ENCODE measurements around the gene ORM2. TPM values are rescaled to one million over a fixed set of nuclear protein-coding genes. Genes with fewer than 3 reads are reported as not detected.

ORM2 gene
- total and polyA plus RNA-seq, 2 of the 13 experiments (the other 11 are each of a cell fraction or from before 2014, with no cell fraction given) = 565 to 824 TPM

- no peak for TF ChIP-seq SP1 (IDR thresholded peaks at IDR 0.05)
- TF ChIP-seq SP1 (CRISPR knock-in tag; IDR thresholded peaks at IDR 0.05) = no peak
- TF ChIP-seq ZNF549 (CRISPR knock-in tag; IDR thresholded peaks at IDR 0.05) = no peak
- TF ChIP-seq MNT (IDR thresholded peaks at IDR 0.05) = no peak
- TF ChIP-seq KDM5B (CRISPR knock-in tag; IDR thresholded peaks at IDR 0.05; ENCODE audit: borderline replicate concordance) = no peak
These were observed 41.9 kb upstream of the ORM2 start (continued) for GRCh38 chr9:114287763-114288192.

GRCh38 chr9:114288193-114289091 is 41.2 kb upstream of the ORM2 start:
- 93% methylated on average over 18 of the region's 23 CpGs for WGBS (ENCODE audit: low lambda C conversion rate)
- no peaks in the 10 kb centered on the region for H4K20me1 ChIP-seq (ENCODE audit: insufficient read depth, low read length)
- TF ChIP-seq RBM22 (optimal IDR thresholded peaks at IDR 0.05; ENCODE audit: low read length) = peak; percentile 81
- TF ChIP-seq KLF16 (CRISPR knock-in tag; IDR thresholded peaks at IDR 0.05) = no peak
- TF ChIP-seq ZNF883 (CRISPR knock-in tag; IDR thresholded peaks at IDR 0.05; ENCODE audit: not compliant biosample characterization) = no peak
- TF ChIP-seq ZNF639 (CRISPR knock-in tag; conservative IDR thresholded peaks at IDR 0.05) = no peak
- TF ChIP-seq HDAC2 (CRISPR knock-in tag; IDR thresholded peaks at IDR 0.05) = no peak
- TF ChIP-seq AGO2 (optimal IDR thresholded peaks at IDR 0.05; ENCODE audit: low read depth, low read length) = peak; percentile 80
- intact Hi-C loops (cut with micrococcal nuclease; ENCODE audit: unreplicated experiment) (no loop called here), in situ Hi-C loops (cut with HindIII; ENCODE audit: extremely low pct_ligation_motif_present, low pct_unique_long_range_greater_than_20kb) (no loop called here)
- peaks cover 49 to 80% of the 10 kb centered on the region in 2 experiments for H3K36me3 ChIP-seq (replicated peaks in 1 of 2; ENCODE audit: control insufficient read depth in 1 of 2, insufficient read depth in 2 of 2, low read length in 2 of 2)
- no peaks in the 10 kb centered on the region for H3K4me1 ChIP-seq (ENCODE audit: insufficient read depth, low read length)
- no peak overlapping the region for H2AFZ ChIP-seq (ENCODE audit: low read length)
- no peaks in the 10 kb centered on the region for H3K27me3 ChIP-seq (ENCODE audit: control insufficient read depth in 1 of 2, insufficient read depth in 2 of 2, low read length in 2 of 2)
- H3K79me2 ChIP-seq (ENCODE audit: insufficient read depth, low read length) = no peaks in the 10 kb centered on the region
- CTCF ChIA-PET (ENCODE audit: low intra/inter-chr PET ratio, low total read pairs) = no interaction called here
- H3K9ac ChIP-seq (ENCODE audit: insufficient read depth, low read depth, low read length) = no peak overlapping the region
- H3K9me3 ChIP-seq (ENCODE audit: low read length) = no peaks in the 10 kb centered on the region
- DNase-seq (ENCODE audit: low spot score) = no peak
- POLR2A ChIA-PET = interaction anchor here (1.4 kb wide), 1 partner anchor 206 kb away, joined by 3 read pairs; no protein-coding TSS in a partner anchor
- no peak overlapping the region for H3K4me3 ChIP-seq (replicated peaks in 1 of 3; ENCODE audit: insufficient read depth in 1 of 3, low read depth in 2 of 3, low read length in 3 of 3)
- no peak for FAIRE-seq
- BruUV-seq (replicated peaks) = no TSS peak
- no peak overlapping the region for H3K27ac ChIP-seq (ENCODE audit: extremely low read length, insufficient read depth, low read length)
- ATAC-seq = no peak
- H3K4me2 ChIP-seq (ENCODE audit: low read depth, low read length) = no peak overlapping the region

All from HepG2 (cell line).